Caco-2 (cell line): ENCODE results near the gene AKR1C4. TPM values are rescaled to one million over a fixed set of nuclear protein-coding genes. Genes with fewer than 3 reads are reported as not detected.

Experiments used
- BruUV-seq: library from RNA; stranded (reverse); fragments of 400-500 nt; replicated peaks from 2 replicates; lab custom pipeline; 2021; lab: Mats Ljungman, UMichigan
- CTCF ChIA-PET: fragments of 300-600 bp; sonication (Branson Sonifier 250); formaldehyde crosslinking; loops from one replicate; lab custom pipeline; 2022; ENCODE audit warnings: antibody characterized with exemption; lab: Charles Lee
- POLR2A ChIA-PET: fragments of 300-600 bp; sonication (Branson Sonifier 250); formaldehyde crosslinking; loops from one replicate; lab custom pipeline; 2022; ENCODE audit warnings: antibody characterized with exemption; lab: Charles Lee
- DNase-seq, 2 experiments: peaks; one replicate each; pipeline versions ENCODE4 v3.0.0 to v3.0.0-alpha.2; 2020 to 2022
- H3K27me3 ChIP-seq: replicated peaks from 2 replicates; pipeline ENCODE4 v1.6.0; 2011; ENCODE audit warnings: low read length; ENCODE audit not compliant: control insufficient read depth, insufficient read depth
- H3K36me3 ChIP-seq: 2 replicates; pipeline ENCODE4 v1.5.1; 2011; ENCODE audit warnings: low read length; ENCODE audit not compliant: control insufficient read depth, insufficient read depth
- H3K4me1 ChIP-seq: fragments of 250-450 bp; sonication (Bioruptor Pico); 2 replicates; pipeline ENCODE4 v1.5.1; 2020; ENCODE audit warnings: mild to moderate bottlenecking
- H3K4me3 ChIP-seq: 2 replicates; pipeline ENCODE4 v1.5.1; 2011; ENCODE audit warnings: low read depth, mild to moderate bottlenecking, control low read depth, low read length
- H3K9me3 ChIP-seq: fragments of 250-450 bp; sonication (Bioruptor Pico); 2 replicates; pipeline ENCODE4 v1.5.1; 2020; ENCODE audit warnings: mild to moderate bottlenecking, moderate library complexity
- H3K27ac Mint-ChIP-seq: one replicate; pipeline ENCODE4 v1.8.0; 2022; ENCODE audit warnings: mixed read lengths; ENCODE audit not compliant: unreplicated experiment
- H3K27me3 Mint-ChIP-seq: one replicate; pipeline ENCODE4 v1.8.0; 2022; ENCODE audit warnings: mixed read lengths; ENCODE audit not compliant: insufficient read depth, unreplicated experiment
- H3K36me3 Mint-ChIP-seq: one replicate; pipeline ENCODE4 v1.8.0; 2022; ENCODE audit warnings: mild to moderate bottlenecking, mixed read lengths; ENCODE audit not compliant: insufficient read depth, unreplicated experiment
- H3K4me1 Mint-ChIP-seq: one replicate; pipeline ENCODE4 v1.8.0; 2022; ENCODE audit warnings: low read depth, mixed read lengths; ENCODE audit not compliant: unreplicated experiment
- H3K4me3 Mint-ChIP-seq: one replicate; pipeline ENCODE4 v1.8.0; 2022; ENCODE audit warnings: mild to moderate bottlenecking, moderate library complexity, mixed read lengths; ENCODE audit not compliant: unreplicated experiment
- H3K9me3 Mint-ChIP-seq: one replicate; pipeline ENCODE4 v1.8.0; 2022; ENCODE audit warnings: mixed read lengths; ENCODE audit not compliant: unreplicated experiment
- intact Hi-C: fragments of 100-400 bp; cut with micrococcal nuclease; formaldehyde crosslinking; loops from one replicate; pipeline ENCODE4 v1.10.0; 2022; ENCODE audit not compliant: unreplicated experiment
- total RNA-seq: library from RNA; stranded (reverse); gene quantifications from 2 replicates; pipeline ENCODE4 v1.2.3, GENCODE V29; 2022
- TF ChIP-seq, protein P1 (sequence below), 2 experiments: fragments of 200-600 bp in 1 of 2; IDR thresholded peaks; 1 replicate in 1 of 2; 2 replicates in 1 of 2; pipeline versions ENCODE4 v1.5.1 to v1.8.0; 2011 to 2022; ENCODE audit warnings: antibody characterized with exemption in 1 of 2, control low read depth in 1 of 2, inconsistent platforms in 1 of 2, low read depth in 1 of 2, low read length in 1 of 2, mild to moderate bottlenecking in 1 of 2, moderate library complexity in 1 of 2; ENCODE audit not compliant: insufficient read depth in 1 of 2, severe bottlenecking in 1 of 2, unreplicated experiment in 1 of 2

Gene AKR1C4
- total RNA-seq, 1 experiment from 2014 or later, result 0.25 TPM

DNA sequence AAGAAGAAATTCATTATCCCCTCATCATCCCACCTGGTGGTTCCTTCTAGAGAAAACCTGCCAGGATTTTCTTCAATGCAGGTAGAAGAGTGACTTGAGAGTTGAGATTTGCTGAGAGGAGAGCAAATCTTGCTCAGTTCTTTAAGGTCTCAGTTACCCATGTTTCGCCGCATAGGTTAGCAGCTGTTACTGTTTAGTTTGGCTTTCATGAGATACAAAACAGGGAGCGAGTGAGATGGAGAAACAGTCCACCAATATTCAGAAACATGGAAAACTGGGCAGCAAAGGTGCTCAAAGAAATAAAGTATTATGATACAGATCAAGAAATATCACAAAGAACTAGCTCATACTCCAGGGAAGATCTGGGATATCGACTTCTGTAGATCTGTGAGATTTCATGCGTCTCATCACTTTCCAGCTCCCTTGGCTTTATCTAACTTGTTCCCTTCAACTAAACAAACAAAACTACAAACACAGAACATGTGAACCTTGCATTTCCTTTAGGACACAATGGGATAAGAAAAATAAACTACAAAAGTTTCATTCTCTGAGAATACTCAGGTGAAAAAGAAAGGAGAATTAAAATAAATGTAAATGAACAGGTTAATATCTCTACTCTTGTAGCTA, 63.4 kb downstream of the AKR1C4 start:
- POLR2A ChIA-PET, result interaction anchor here (0.5 kb wide), 1 partner anchor 10 kb away, joined by 5 read pairs; no protein-coding TSS in a partner anchor
- H3K9me3 Mint-ChIP-seq, result peaks cover 4% of the 10 kb centered on the region
- no peaks in the 10 kb centered on the region for H3K27me3 Mint-ChIP-seq

DNA sequence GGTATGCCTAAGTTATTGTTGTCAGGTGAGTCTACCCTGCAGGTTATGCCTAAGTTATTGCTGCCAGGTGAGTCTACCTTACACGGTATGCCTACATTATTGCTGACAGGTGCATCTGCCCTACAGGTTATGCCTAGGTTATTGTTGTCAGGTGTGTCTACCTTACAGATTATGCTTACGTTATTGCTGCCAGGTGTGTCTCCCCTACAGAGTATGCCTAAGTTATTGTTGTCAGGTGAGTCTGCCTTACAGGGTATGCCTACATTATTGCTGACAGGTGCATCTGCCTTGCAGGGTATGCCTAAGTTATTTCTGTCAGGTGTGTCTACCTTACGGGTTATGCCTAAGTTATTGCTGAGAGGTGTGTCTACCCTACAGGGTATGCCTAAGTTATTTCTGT, 64.2 kb downstream of the AKR1C4 start:
- Mint-ChIP-seq H3K9me3 (no peaks in the 10 kb centered on the region), H3K36me3 (no peaks in the 10 kb centered on the region), H3K27ac (no peak overlapping the region), H3K4me3 (no peak overlapping the region), H3K27me3 (no peaks in the 10 kb centered on the region), H3K4me1 (no peaks in the 10 kb centered on the region)
- intact Hi-C loops, result no loop called here
- peaks cover 9% of the 10 kb centered on the region; the same call in 1 of the 2 replicates for H3K4me1 ChIP-seq
- ChIA-PET CTCF (no interaction called here), POLR2A (no interaction called here)
- H3K27me3 ChIP-seq, result no peaks in the 10 kb centered on the region
- H3K9me3 ChIP-seq, result no peaks in the 10 kb centered on the region
- TF ChIP-seq, protein P1, sequence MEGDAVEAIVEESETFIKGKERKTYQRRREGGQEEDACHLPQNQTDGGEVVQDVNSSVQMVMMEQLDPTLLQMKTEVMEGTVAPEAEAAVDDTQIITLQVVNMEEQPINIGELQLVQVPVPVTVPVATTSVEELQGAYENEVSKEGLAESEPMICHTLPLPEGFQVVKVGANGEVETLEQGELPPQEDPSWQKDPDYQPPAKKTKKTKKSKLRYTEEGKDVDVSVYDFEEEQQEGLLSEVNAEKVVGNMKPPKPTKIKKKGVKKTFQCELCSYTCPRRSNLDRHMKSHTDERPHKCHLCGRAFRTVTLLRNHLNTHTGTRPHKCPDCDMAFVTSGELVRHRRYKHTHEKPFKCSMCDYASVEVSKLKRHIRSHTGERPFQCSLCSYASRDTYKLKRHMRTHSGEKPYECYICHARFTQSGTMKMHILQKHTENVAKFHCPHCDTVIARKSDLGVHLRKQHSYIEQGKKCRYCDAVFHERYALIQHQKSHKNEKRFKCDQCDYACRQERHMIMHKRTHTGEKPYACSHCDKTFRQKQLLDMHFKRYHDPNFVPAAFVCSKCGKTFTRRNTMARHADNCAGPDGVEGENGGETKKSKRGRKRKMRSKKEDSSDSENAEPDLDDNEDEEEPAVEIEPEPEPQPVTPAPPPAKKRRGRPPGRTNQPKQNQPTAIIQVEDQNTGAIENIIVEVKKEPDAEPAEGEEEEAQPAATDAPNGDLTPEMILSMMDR (IDR thresholded peaks at IDR 0.05; ENCODE audit: insufficient read depth in 1 of 2, low read depth in 1 of 2, low read length in 1 of 2, severe bottlenecking in 1 of 2, unreplicated experiment in 1 of 2), result no peak
- no peak for DNase-seq
- no TSS peak for BruUV-seq
- H3K36me3 ChIP-seq, result no peaks in the 10 kb centered on the region
- H3K4me3 ChIP-seq, result no peak overlapping the region

More for the DNA sequence above, 63.4 kb downstream of the AKR1C4 start:
- Histone ChIP-seq H3K4me3 (no peak overlapping the region), H3K36me3 (no peaks in the 10 kb centered on the region), H3K9me3 (no peaks in the 10 kb centered on the region; the same call in 1 of the 2 replicates), H3K4me1 (peaks cover 4% of the 10 kb centered on the region; the same call in 1 of the 2 replicates), H3K27me3 (no peaks in the 10 kb centered on the region)
- BruUV-seq, result no TSS peak
- intact Hi-C loops, result no loop called here
- DNase-seq, result no peak
- H3K4me1 Mint-ChIP-seq, result no peaks in the 10 kb centered on the region
- H3K36me3 Mint-ChIP-seq, result no peaks in the 10 kb centered on the region
- H3K4me3 Mint-ChIP-seq, result no peak overlapping the region
- H3K27ac Mint-ChIP-seq, result no peak overlapping the region
- TF ChIP-seq, protein P1 (IDR thresholded peaks at IDR 0.05; ENCODE audit: insufficient read depth in 1 of 2, low read depth in 1 of 2, low read length in 1 of 2, severe bottlenecking in 1 of 2, unreplicated experiment in 1 of 2), result no peak
- CTCF ChIA-PET, result no interaction called here

DNA sequence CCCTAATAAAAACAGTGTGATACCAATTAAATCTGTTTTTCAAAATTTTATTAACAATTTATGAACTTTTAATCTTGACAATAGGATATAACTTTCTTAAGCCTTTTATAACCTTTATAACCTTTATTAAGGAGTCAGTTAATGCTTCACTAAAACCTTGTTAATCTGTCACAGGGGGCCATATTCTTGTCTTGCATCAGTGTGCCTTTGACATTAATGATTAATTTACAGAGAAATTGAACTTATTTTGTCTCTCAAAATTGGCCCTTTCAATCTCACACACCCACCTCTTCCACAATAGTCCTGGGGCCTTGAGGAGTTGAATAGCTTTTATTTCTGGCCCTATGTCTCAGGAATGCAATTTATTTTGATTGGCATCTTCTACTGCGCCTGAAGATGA, 68.5 kb downstream of the AKR1C4 start:
- Mint-ChIP-seq H3K4me1 (no peaks in the 10 kb centered on the region), H3K27me3 (no peaks in the 10 kb centered on the region), H3K36me3 (no peaks in the 10 kb centered on the region), H3K27ac (no peak overlapping the region), H3K4me3 (no peak overlapping the region), H3K9me3 (peaks cover 11% of the 10 kb centered on the region)
- no peak overlapping the region for H3K4me3 ChIP-seq
- CTCF ChIA-PET, result no interaction called here
- no peaks in the 10 kb centered on the region for H3K36me3 ChIP-seq
- POLR2A ChIA-PET, result no interaction called here
- peaks cover 9% of the 10 kb centered on the region for H3K9me3 ChIP-seq
- peaks cover 9% of the 10 kb centered on the region; the same call in 1 of the 2 replicates for H3K4me1 ChIP-seq
- intact Hi-C loops, result loop anchor here (5.0 kb wide), 1 partner anchor 173 kb away; the partner anchor contains the start of gene AKR1C3
- TF ChIP-seq, protein P1 (IDR thresholded peaks at IDR 0.05; ENCODE audit: insufficient read depth in 1 of 2, low read depth in 1 of 2, low read length in 1 of 2, severe bottlenecking in 1 of 2, unreplicated experiment in 1 of 2), result no peak
- no TSS peak for BruUV-seq
- DNase-seq, result no peak
- H3K27me3 ChIP-seq, result no peaks in the 10 kb centered on the region
